A673 (cell line): ENCODE data around the gene KANK4. TPM values are rescaled to one million over a fixed set of nuclear protein-coding genes. Genes with fewer than 3 reads are reported as not detected.

Source experiments
- BruUV-seq: library from RNA; stranded (reverse); fragments of 400-500 nt; replicated peaks from 2 replicates; lab custom pipeline; 2021; lab: Mats Ljungman, UMichigan
- CTCF ChIA-PET: fragments of 300-600 bp; sonication (Branson Sonifier 250); formaldehyde crosslinking; loops from one replicate; lab custom pipeline; 2022; ENCODE audit warnings: antibody characterized with exemption; lab: Charles Lee
- POLR2A ChIA-PET: fragments of 300-600 bp; sonication (Branson Sonifier 250); formaldehyde crosslinking; loops from one replicate; lab custom pipeline; 2022; ENCODE audit warnings: antibody characterized with exemption; ENCODE audit not compliant: low non-redundant PET; lab: Charles Lee
- DNase-seq: peaks from one replicate; pipeline ENCODE4 v3.0.0-alpha.2; 2015; ENCODE audit warnings: low spot score
- H3K27ac ChIP-seq: fragments of 200-600 bp; sonication (generic); 2 replicates; pipeline ENCODE4 v1.5.1; 2016; ENCODE audit warnings: mixed run types, low read depth, mild to moderate bottlenecking, mixed read lengths, antibody characterized with exemption, low read length; ENCODE audit not compliant: poor library complexity, severe bottlenecking
- H3K27me3 ChIP-seq: fragments of 200-600 bp; sonication (generic); replicated peaks from 2 replicates; pipeline ENCODE4 v1.6.1; 2017; ENCODE audit warnings: mixed run types, low read depth, mild to moderate bottlenecking, mixed read lengths, antibody characterized with exemption, low read length; ENCODE audit not compliant: insufficient read depth, poor library complexity
- H3K36me3 ChIP-seq: fragments of 200-600 bp; sonication (generic); 2 replicates; pipeline ENCODE4 v1.6.1; 2016; ENCODE audit warnings: mixed run types, mild to moderate bottlenecking, mixed read lengths, antibody characterized with exemption, low read length; ENCODE audit not compliant: insufficient read depth, poor library complexity, severe bottlenecking
- H3K4me1 ChIP-seq: fragments of 200-600 bp; sonication (generic); 2 replicates; pipeline ENCODE4 v1.6.1; 2017; ENCODE audit warnings: mixed run types, mild to moderate bottlenecking, mixed read lengths, antibody characterized with exemption, low read length; ENCODE audit not compliant: insufficient read depth, poor library complexity, severe bottlenecking
- H3K4me3 ChIP-seq: fragments of 200-600 bp; sonication (generic); 2 replicates; pipeline ENCODE4 v1.5.1; 2016; ENCODE audit warnings: low read depth, mixed run types, mild to moderate bottlenecking, mixed read lengths, low read length; ENCODE audit not compliant: poor library complexity, severe bottlenecking
- H3K9me3 ChIP-seq: fragments of 200-600 bp; sonication (generic); 2 replicates; pipeline ENCODE4 v1.6.1; 2016; ENCODE audit warnings: mixed run types, low read depth, mild to moderate bottlenecking, mixed read lengths, antibody characterized with exemption, low read length; ENCODE audit not compliant: poor library complexity, severe bottlenecking
- CTCF ChIP-seq: fragments of 300-800, 200-600 bp; sonication (generic); conservative IDR thresholded peaks from 2 replicates; pipeline ENCODE4 v1.5.1; 2017; ENCODE audit warnings: low read depth, mild to moderate bottlenecking, antibody characterized with exemption, low read length, moderate library complexity, mixed read lengths
- EZH2 ChIP-seq: fragments of 200-600 bp; sonication (generic); IDR thresholded peaks from 2 replicates; pipeline ENCODE4 v1.6.1; 2017; ENCODE audit warnings: borderline replicate concordance, low read depth, mild to moderate bottlenecking, mixed read lengths, antibody characterized with exemption, low read length; ENCODE audit not compliant: poor library complexity, severe bottlenecking
- intact Hi-C: fragments of 100-400 bp; cut with micrococcal nuclease; formaldehyde crosslinking; loops from one replicate; pipeline ENCODE4 v1.10.0; 2022; ENCODE audit not compliant: unreplicated experiment
- total RNA-seq: library from RNA; stranded (reverse); gene quantifications from 2 replicates; pipeline ENCODE4 v1.2.3, GENCODE V29; 2021

KANK4 gene
- total RNA-seq, 1 experiment from 2014 or later, result 0.24 TPM

GRCh38 chr1:62281922-62282555, 37.2 kb downstream of the KANK4 start:
- intact Hi-C loops, result no loop called here
- ChIA-PET POLR2A (no interaction called here), CTCF (no interaction called here)
- TF ChIP-seq EZH2 (no peak), CTCF (no peak)
- no peaks in the 10 kb centered on the region for H3K36me3 ChIP-seq
- peaks cover 5% of the 10 kb centered on the region for H3K9me3 ChIP-seq
- H3K4me3 ChIP-seq, result no peak overlapping the region
- BruUV-seq, result no TSS peak
- no peak overlapping the region for H3K27ac ChIP-seq
- no peaks in the 10 kb centered on the region for H3K27me3 ChIP-seq
- H3K4me1 ChIP-seq, result peaks cover 53% of the 10 kb centered on the region
- DNase-seq, result peak; percentile 52

- Histone ChIP-seq H3K27me3 (no peaks in the 10 kb centered on the region), H3K4me1 (peaks cover 42% of the 10 kb centered on the region), H3K27ac (no peak overlapping the region), H3K9me3 (peaks cover 5% of the 10 kb centered on the region), H3K4me3 (no peak overlapping the region), H3K36me3 (no peaks in the 10 kb centered on the region)
- intact Hi-C loops, result no loop called here
- DNase-seq, result no peak
- TF ChIP-seq EZH2 (no peak), CTCF (no peak)
- BruUV-seq, result no TSS peak
- POLR2A ChIA-PET, result no interaction called here
- CTCF ChIA-PET, result no interaction called here
Observed at GRCh38 chr1:62280960-62281465, 38.2 kb downstream of the KANK4 start.

GRCh38 chr1:62280150-62280549, 39.1 kb downstream of the KANK4 start:
- TF ChIP-seq CTCF (no peak), EZH2 (no peak)
- Histone ChIP-seq H3K4me3 (no peak overlapping the region), H3K27ac (no peak overlapping the region), H3K36me3 (no peaks in the 10 kb centered on the region), H3K4me1 (peaks cover 38% of the 10 kb centered on the region), H3K27me3 (no peaks in the 10 kb centered on the region), H3K9me3 (peaks cover 5% of the 10 kb centered on the region)
- no TSS peak for BruUV-seq
- intact Hi-C loops, result no loop called here
- ChIA-PET CTCF (interaction anchor here (0.6 kb wide), 1 partner anchor 105 kb away, joined by 3 read pairs; no protein-coding TSS in a partner anchor), POLR2A (no interaction called here)
- peak; percentile 59 for DNase-seq
